HG03521 (cell line): ENCODE data around the gene MTHFSD.

Source experiments
- ATAC-seq: cut with Tn5 transposase; IDR thresholded peaks from one replicate; pipeline ENCODE4 v1.9.1; 2021; ENCODE audit warnings: mild to moderate bottlenecking, moderate library complexity; ENCODE audit not compliant: unreplicated experiment

The MTHFSD gene

GRCh38 chr16:86572041-86572521, 17.0 kb upstream of the MTHFSD start:
- ATAC-seq = no peak

DNA sequence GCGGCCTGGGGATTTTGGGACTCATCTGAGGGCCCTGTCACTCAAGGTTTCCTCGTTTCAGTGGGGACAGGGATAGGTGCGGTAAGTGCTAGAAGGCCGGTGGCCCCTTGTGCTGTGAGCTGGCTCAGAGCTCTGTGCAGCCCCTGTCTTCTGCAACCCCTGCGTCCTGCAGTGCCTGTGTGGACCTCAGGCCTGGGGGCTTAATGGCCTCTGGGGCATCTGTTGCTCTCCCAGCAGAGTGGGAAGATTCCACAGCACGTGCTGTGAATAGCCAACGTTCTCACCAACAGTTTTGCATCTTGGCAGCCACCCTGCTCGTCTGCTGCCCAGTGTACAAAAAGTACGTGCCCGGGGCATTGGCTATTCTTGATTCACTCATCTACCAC, 16.5 kb upstream of the MTHFSD start:
- no peak for ATAC-seq

GRCh38 chr16:86570558-86571529, 15.8 kb upstream of the MTHFSD start:
- no peak for ATAC-seq

GRCh38 chr16:86569701-86570447, 14.8 kb upstream of the MTHFSD start:
- no peak for ATAC-seq

- no peak for ATAC-seq
Measured at GRCh38 chr16:86568677-86569623, 13.9 kb upstream of the MTHFSD start.

GRCh38 chr16:86567701-86568581, 12.9 kb upstream of the MTHFSD start:
- ATAC-seq = no peak

DNA sequence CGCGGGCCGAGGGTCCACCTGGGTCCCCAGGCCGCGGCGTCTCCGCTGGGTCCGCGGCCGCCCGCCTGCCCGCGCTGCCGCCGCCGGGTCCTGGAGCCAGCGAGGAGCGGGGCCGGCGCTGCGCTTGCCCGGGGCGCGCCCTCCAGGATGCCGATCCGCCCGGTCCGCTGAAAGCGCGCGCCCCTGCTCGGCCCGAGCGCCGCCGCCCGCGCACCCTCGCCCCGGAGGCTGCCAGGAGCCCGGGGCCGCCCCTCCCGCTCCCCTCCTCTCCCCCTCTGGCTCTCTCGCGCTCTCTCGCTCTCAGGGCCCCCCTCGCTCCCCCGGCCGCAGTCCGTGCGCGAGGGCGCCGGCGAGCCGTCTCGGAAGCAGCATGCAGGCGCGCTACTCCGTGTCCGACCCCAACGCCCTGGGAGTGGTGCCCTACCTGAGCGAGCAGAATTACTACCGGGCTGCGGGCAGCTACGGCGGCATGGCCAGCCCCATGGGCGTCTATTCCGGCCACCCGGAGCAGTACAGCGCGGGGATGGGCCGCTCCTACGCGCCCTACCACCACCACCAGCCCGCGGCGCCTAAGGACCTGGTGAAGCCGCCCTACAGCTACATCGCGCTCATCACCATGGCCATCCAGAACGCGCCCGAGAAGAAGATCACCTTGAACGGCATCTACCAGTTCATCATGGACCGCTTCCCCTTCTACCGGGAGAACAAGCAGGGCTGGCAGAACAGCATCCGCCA, 12.1 kb upstream of the MTHFSD start:
- no peak for ATAC-seq

DNA sequence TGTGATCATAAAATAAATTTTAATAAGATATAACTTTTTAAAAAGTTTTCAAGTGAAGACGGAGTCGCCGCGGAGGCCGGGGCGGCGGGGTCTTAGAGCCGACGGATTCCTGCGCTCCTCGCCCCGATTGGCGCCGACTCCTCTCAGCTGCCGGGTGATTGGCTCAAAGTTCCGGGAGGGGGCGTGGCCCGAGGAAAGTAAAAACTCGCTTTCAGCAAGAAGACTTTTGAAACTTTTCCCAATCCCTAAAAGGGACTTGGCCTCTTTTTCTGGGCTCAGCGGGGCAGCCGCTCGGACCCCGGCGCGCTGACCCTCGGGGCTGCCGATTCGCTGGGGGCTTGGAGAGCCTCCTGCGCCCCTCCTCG, 11.5 kb upstream of the MTHFSD start, which contains the start of gene FOXC2:
Gene FOXC2 (plus strand): TSS at position 229 of the 365 bp plus-strand sequence. CDS start 507 bp downstream, outside the sequence.
- no peak for ATAC-seq

- ATAC-seq = no peak
Measured at GRCh38 chr16:86565644-86566511, 10.8 kb upstream of the MTHFSD start.

GRCh38 chr16:86565181-86565631, 10.2 kb upstream of the MTHFSD start:
- no peak for ATAC-seq

- peak; percentile 75 for ATAC-seq
Measured at GRCh38 chr16:86563469-86564345, 8.7 kb upstream of the MTHFSD start.

- no peak for ATAC-seq
Measured at GRCh38 chr16:86562356-86562755, 7.3 kb upstream of the MTHFSD start.

GRCh38 chr16:86559802-86560305, 4.8 kb upstream of the MTHFSD start:
- ATAC-seq = no peak

GRCh38 chr16:86558355-86559193, 3.5 kb upstream of the MTHFSD start:
- no peak for ATAC-seq

DNA sequence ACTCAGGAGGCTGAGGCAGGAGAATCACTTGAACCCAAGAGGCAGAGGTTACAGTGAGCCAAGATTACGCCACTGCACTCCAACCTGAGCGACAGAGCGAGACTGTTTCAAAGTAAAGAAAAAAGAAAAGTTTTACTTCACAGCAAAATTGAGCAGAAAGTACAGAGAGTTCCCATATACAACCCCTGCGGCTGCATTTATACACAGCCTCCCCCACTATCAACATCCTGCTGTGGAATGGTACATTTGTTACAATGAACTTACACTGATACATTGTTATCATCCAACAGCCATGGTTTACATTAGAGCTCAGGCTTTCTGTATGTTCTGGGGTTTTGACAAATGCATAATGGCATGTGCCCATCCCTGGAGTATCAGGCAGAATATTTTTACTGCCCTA, 2.6 kb upstream of the MTHFSD start:
- no peak for ATAC-seq

DNA sequence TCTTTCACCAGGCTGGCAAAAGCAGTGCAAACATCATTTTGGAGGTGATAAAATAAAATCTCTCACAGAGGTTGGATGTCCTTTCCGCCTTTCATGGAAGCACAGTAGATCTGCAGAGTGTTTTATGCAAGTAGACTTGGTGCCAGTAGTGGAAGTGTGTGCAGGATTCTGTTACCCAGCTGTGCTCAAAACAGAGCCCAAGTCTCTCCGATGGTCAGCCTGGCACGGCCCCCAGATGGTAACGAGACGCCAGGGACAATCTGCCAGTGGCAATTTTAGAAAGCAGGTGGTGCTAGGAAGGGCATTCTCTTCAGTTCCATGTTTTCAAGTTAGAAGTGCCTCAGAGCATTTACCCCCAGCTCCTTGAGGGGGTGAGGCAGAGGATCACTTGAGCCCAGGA, 1.5 kb upstream of the MTHFSD start:
- ATAC-seq = no peak
